Spleen (tissue), 7 donors: ENCODE data around the gene PTPRC.

Experiments
- CTCF ChIP-seq, 11 experiments: fragments of 200-600 bp in 7 of 11; fragments of 450-650 bp in 4 of 11; sonication (generic) in 4 of 11; IDR thresholded peaks in 8 of 11; conservative IDR thresholded peaks in 3 of 11; 1 replicate in 7 of 11; 2 replicates in 4 of 11; pipeline versions ENCODE4 v1.4.0 to v1.8.0; 2016 to 2021; ENCODE audit warnings: antibody characterized with exemption in 11 of 11, inconsistent platforms in 4 of 11, mild to moderate bottlenecking in 1 of 11
- POLR2A ChIP-seq, 3 donors: fragments of 450-650 bp; IDR thresholded peaks; one replicate each; pipeline ENCODE4 v1.5.1; 2017; ENCODE audit warnings: antibody characterized with exemption in 3 of 3, mild to moderate bottlenecking in 1 of 3
- POLR2AphosphoS5 ChIP-seq, 3 donors: sonication (generic); formaldehyde crosslinking; IDR thresholded peaks; one replicate each; pipeline ENCODE4 v1.5.1; 2017; ENCODE audit warnings: antibody characterized with exemption in 3 of 3
- donor health status: DM: no; HTN: no; CAD: no; lungs with moderate emphysema.
- donor health status: DM: no; HTN: no; CAD: no.
- donor health status: DM: no; HTN: no; CAD: no.

DNA sequence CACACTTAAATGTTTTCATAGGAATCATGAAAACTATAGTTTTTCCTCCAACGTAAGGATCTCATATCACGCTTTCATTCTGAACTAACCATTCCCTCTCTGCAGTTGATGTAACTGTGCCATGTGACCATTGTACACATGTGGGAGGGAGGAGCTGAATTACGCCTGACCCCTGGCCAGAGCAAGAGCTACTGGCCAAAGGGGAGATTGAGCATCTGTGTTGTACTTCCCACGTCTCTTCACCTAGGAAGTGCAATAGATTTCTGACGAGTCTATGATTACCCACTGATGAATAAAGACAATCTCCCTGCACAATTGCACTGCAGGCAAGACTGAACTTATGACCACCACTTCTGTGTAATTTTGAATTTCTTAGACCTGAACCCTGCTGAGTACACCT lies 24.0 kb downstream of the PTPRC start:
- no peak for TF ChIP-seq CTCF (IDR thresholded peaks at IDR 0.05 in 8 of 11, conservative IDR thresholded peaks at IDR 0.05 in 3 of 11)
- no peak for TF ChIP-seq POLR2A (IDR thresholded peaks at IDR 0.05)
- TF ChIP-seq POLR2AphosphoS5 (IDR thresholded peaks at IDR 0.05), result peak in 1 of 3 donors; percentile 62
